Dermis microvascular lymphatic vessel endothelial cell (primary cell): ENCODE data around the gene HOXD11. TPM values are rescaled to one million over a fixed set of nuclear protein-coding genes. Genes with fewer than 3 reads are reported as not detected.

Experiments
- total RNA-seq: library from RNA; depleted of rRNA; stranded (reverse); fragments of >200 nt; gene quantifications from 2 replicates; pipeline ENCODE4 v1.2.1, GENCODE V29; 2014

HOXD11 gene
- total RNA-seq, 1 donor from 2014 or later = not detected

Other genes with a start within 250 kb of the HOXD11 start
- gene LNPK, start 105.0 kb upstream of the HOXD11 start, total RNA-seq = 4.2 and 5.7 TPM in 2 replicates
- gene EVX2, start 23.3 kb upstream of the HOXD11 start, total RNA-seq = not detected in 2 replicates
- gene HOXD13, start 14.6 kb upstream of the HOXD11 start, total RNA-seq = under 0.01 TPM in 1 of 2 replicates, not detected in the other
- gene HOXD12, start 7.5 kb upstream of the HOXD11 start, total RNA-seq = not detected in 2 replicates
- 7.8 and 9.9 TPM in 2 replicates for gene HOXD10, start 9.5 kb downstream of the HOXD11 start, total RNA-seq
- 16.8 and 18.6 TPM in 2 replicates for gene HOXD9, start 15.4 kb downstream of the HOXD11 start, total RNA-seq
- 17.2 and 20.9 TPM in 2 replicates for gene HOXD8, start 22.4 kb downstream of the HOXD11 start, total RNA-seq
- gene HOXD4, start 44.3 kb downstream of the HOXD11 start, total RNA-seq = 2.3 and 2.5 TPM in 2 replicates
- gene HOXD3, start 50.0 kb downstream of the HOXD11 start, total RNA-seq = 5.6 and 7.2 TPM in 2 replicates
- 4.6 and 8.2 TPM in 2 replicates for gene HOXD1, start 81.4 kb downstream of the HOXD11 start, total RNA-seq
- 23.2 and 26.8 TPM in 2 replicates for gene MTX2, start 162.2 kb downstream of the HOXD11 start, total RNA-seq